Measurements from ENCODE around the gene MOB1B. TPM values are rescaled to one million over a fixed set of nuclear protein-coding genes. Genes with fewer than 3 reads are reported as not detected.

Gene MOB1B
- 2.6 to 7.3 TPM (median 6.4 TPM) in 5 replicates for total RNA-seq (2022; extraction: Qiagen RNA extraction; ENCODE audit: low read depth)

GRCh38 chr4:70901984-70902576 is at the start of gene MOB1B:
MOB1B (plus strand) TSS chr4:70902369; CDS start chr4:70902537, 168 bp downstream.

DNA sequence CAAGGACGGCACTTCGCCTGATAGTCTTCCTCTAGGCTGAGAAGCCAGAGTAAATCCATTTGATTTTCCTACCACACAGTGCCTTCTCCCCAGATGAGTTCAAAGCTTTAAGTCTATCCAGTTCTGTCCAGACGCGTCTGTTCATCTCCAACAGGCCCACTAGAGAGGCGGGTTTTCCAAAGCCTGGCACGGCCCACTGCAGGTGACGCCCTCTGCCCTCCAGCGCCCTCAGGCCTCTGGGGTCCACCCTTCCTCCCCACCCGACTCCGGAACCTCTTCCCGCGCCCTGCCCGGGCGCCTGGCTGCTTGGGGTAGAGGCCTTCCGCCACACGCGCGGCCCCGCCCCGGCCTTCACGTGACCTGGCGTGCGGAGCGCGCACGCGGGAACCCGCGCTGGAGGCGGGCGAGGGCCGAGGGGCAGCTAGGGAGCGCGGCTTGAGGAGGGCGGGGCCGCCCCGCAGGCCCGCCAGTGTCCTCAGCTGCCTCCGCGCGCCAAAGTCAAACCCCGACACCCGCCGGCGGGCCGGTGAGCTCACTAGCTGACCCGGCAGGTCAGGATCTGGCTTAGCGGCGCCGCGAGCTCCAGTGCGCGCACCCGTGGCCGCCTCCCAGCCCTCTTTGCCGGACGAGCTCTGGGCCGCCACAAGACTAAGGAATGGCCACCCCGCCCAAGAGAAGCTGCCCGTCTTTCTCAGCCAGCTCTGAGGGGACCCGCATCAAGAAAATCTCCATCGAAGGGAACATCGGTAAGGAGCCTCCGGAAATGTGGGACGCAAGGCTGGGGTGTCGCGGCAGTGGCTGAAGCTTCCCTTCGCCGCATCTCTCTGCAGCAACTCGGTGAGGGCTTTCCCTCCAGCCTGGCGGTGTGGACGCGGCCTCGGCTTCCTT is 91.3 kb downstream of the MOB1B start, which contains the start of gene DCK:
TSS of gene DCK (plus strand) at position 469 of the 888 bp plus-strand sequence. CDS start at position 656, 187 bp downstream.

Other genes starting within 250 kb of the MOB1B start
- gene JCHAIN, start 235.9 kb upstream of the MOB1B start, total RNA-seq (2022; extraction: Qiagen RNA extraction; ENCODE audit: low read depth): 0.13 to 0.70 TPM (median 0.22 TPM) in 3 of 5 replicates, not detected in the others
- 31.6 to 46.7 TPM (median 36.5 TPM) in 5 replicates for gene UTP3, start 213.8 kb upstream of the MOB1B start, total RNA-seq (2022; extraction: Qiagen RNA extraction; ENCODE audit: low read depth)
- 5.7 to 10.4 TPM (median 8.7 TPM) in 5 replicates for gene RUFY3, start 180.4 kb upstream of the MOB1B start, total RNA-seq (2022; extraction: Qiagen RNA extraction; ENCODE audit: low read depth)
- 73.0 to 102 TPM (median 80.1 TPM) in 5 replicates for gene GRSF1, start 62.5 kb upstream of the MOB1B start, total RNA-seq (2022; extraction: Qiagen RNA extraction; ENCODE audit: low read depth)
- 9.5 to 23.8 TPM (median 17.1 TPM) in 5 replicates for gene DCK, start 91.3 kb downstream of the MOB1B start, total RNA-seq (2022; extraction: Qiagen RNA extraction; ENCODE audit: low read depth)